ENCODE data around the gene KRT17. TPM values are rescaled to one million over a fixed set of nuclear protein-coding genes. Genes with fewer than 3 reads are reported as not detected.

Gene KRT17
- total and polyA plus RNA-seq, 9 of the 15 experiments (the other 6 are each of a cell fraction or from before 2014, with no cell fraction given): 0.23 to 0.25 TPM; not detected in 7

DNA sequence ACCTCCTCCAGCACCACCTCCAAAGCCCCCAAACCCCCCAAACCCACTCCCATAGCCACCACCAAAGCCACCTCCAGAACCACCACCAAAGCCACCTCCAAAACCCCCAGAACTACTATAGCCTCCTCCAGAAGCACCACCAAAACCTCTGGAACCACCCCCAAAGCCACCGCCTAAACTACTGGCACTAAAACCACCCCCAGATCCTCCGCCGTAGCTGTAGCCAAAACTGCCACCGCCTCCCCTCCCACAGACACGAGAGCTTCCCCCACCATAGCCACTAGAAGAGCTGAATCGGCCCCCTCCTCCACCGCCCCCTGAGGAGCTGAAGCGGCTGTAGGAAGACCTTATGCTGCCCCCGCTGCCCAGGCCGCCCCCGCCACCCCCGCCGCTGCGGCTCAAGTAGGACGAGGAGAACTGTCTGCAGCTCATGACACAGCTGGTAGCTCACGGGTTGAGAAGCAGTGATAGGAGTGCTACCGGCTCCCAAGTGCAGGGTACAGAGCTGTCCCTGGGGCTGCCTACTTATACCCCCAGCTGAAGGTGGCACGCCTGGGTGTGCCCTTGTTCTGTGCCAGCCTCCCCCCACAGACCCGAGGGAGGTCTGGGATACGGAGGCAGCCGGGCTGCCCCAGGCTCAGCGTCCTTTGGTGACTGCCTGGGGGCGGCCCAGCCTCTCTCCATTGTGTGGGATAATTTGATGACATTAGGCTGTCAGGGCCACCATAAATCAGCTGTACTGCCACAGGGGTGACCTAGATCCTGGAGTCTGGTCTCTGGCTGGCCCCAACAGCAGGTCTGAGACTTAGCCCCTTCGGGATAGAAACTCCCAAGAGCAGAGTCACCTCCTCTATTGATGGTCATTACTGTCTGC lies 52.6 kb downstream of the KRT17 start, which contains the start of gene KRT9:
KRT9 (minus strand) TSS at position 499 of the 874 bp plus-strand sequence; CDS start at position 432, 67 bp downstream.
- CTCF ChIA-PET (ENCODE audit: low intra/inter-chr PET ratio): interaction anchor here (0.6 kb wide), 1 partner anchor 1533 kb away, joined by 3 read pairs; no protein-coding TSS in a partner anchor
- no peak for FAIRE-seq
- Histone ChIP-seq H3K9ac (ENCODE audit: insufficient read depth in 1 of 2, low read depth in 2 of 2, low read length in 2 of 2) (no peak within 1 kb of the TSS), H3K36me3 (ENCODE audit: control insufficient read depth, insufficient read depth, low read length) (no peaks in the 10 kb centered on the region), H3K27me3 (ENCODE audit: control insufficient read depth in 2 of 2, insufficient read depth in 2 of 2, low read length in 2 of 2) (peaks cover 33 to 51% of the 10 kb centered on the region in 2 experiments), H3K79me2 (ENCODE audit: control insufficient read depth, insufficient read depth, low read length) (no peaks in the 10 kb centered on the region), H4K20me1 (replicated peaks; ENCODE audit: control insufficient read depth, insufficient read depth, low read length) (no peaks in the 10 kb centered on the region), H3K4me3 (no peak within 1 kb of the TSS), H3K9me1 (ENCODE audit: control insufficient read depth, insufficient read depth, low read length) (no peaks in the 10 kb centered on the region), H2AFZ (ENCODE audit: low read depth, low read length) (no peak within 1 kb of the TSS), H3K27ac (ENCODE audit: extremely low read depth, low read depth, low read length) (no peak within 1 kb of the TSS), H3K4me2 (ENCODE audit: insufficient read depth, low read length) (no peak within 1 kb of the TSS), H3K9me3 (replicated peaks; ENCODE audit: control insufficient read depth, insufficient read depth, low read depth, low read length) (no peaks in the 10 kb centered on the region), H3K4me1 (replicated peaks in 1 of 2; ENCODE audit: control insufficient read depth in 2 of 2, insufficient read depth in 2 of 2, low read length in 2 of 2) (peaks cover 0 to 10% of the 10 kb centered on the region in 2 experiments; a peak in 3 of 5 replicates)
- POLR2A ChIA-PET: interaction anchor here (0.6 to 1.5 kb wide), 3 partner anchors 9 to 57 kb away, joined by 3 to 4 read pairs (median 3); no protein-coding TSS in a partner anchor
- in situ Hi-C loops (cut with MboI): no loop called here
- 2% methylated on average over 15 of the region's 24 CpGs for WGBS (ENCODE audit: insufficient coverage, low coverage, missing lambda C conversion rate)
- no peak for DNase-seq (ENCODE audit: extremely low read depth in 1 of 4, low spot score in 3 of 4)
- intact Hi-C loops (cut with micrococcal nuclease): no loop called here
- ATAC-seq: no peak
- no TSS peak for BruUV-seq (replicated peaks)
- no peak for TF ChIP-seq USF1 (CRISPR knock-in tag; IDR thresholded peaks at IDR 0.05)
- TF ChIP-seq, protein P1, sequence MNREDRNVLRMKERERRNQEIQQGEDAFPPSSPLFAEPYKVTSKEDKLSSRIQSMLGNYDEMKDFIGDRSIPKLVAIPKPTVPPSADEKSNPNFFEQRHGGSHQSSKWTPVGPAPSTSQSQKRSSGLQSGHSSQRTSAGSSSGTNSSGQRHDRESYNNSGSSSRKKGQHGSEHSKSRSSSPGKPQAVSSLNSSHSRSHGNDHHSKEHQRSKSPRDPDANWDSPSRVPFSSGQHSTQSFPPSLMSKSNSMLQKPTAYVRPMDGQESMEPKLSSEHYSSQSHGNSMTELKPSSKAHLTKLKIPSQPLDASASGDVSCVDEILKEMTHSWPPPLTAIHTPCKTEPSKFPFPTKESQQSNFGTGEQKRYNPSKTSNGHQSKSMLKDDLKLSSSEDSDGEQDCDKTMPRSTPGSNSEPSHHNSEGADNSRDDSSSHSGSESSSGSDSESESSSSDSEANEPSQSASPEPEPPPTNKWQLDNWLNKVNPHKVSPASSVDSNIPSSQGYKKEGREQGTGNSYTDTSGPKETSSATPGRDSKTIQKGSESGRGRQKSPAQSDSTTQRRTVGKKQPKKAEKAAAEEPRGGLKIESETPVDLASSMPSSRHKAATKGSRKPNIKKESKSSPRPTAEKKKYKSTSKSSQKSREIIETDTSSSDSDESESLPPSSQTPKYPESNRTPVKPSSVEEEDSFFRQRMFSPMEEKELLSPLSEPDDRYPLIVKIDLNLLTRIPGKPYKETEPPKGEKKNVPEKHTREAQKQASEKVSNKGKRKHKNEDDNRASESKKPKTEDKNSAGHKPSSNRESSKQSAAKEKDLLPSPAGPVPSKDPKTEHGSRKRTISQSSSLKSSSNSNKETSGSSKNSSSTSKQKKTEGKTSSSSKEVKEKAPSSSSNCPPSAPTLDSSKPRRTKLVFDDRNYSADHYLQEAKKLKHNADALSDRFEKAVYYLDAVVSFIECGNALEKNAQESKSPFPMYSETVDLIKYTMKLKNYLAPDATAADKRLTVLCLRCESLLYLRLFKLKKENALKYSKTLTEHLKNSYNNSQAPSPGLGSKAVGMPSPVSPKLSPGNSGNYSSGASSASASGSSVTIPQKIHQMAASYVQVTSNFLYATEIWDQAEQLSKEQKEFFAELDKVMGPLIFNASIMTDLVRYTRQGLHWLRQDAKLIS (CRISPR knock-in tag; IDR thresholded peaks at IDR 0.05): no peak
- no peak for TF ChIP-seq RBM34 (IDR thresholded peaks at IDR 0.05; ENCODE audit: borderline replicate concordance, insufficient read depth, low read length)
- TF ChIP-seq ZNF324 (CRISPR knock-in tag; IDR thresholded peaks at IDR 0.05): no peak
- TF ChIP-seq CBX1 (IDR thresholded peaks at IDR 0.05; ENCODE audit: low read depth): no peak
- TF ChIP-seq ELK3 (CRISPR knock-in tag; IDR thresholded peaks at IDR 0.05): no peak
- TF ChIP-seq ZNF586 (CRISPR knock-in tag; conservative IDR thresholded peaks at IDR 0.05): no peak
- TF ChIP-seq ZNF217 (CRISPR knock-in tag; IDR thresholded peaks at IDR 0.05): no peak
- no peak for TF ChIP-seq SIN3B (IDR thresholded peaks at IDR 0.05; ENCODE audit: low read depth)
- TF ChIP-seq EGR1 (conservative IDR thresholded peaks at IDR 0.05): peak; percentile 82
- TF ChIP-seq HDAC6 (IDR thresholded peaks at IDR 0.05; ENCODE audit: low read depth, low read length): no peak
- no peak for TF ChIP-seq SMAD4 (CRISPR knock-in tag; conservative IDR thresholded peaks at IDR 0.05)
